Activated CD4-positive, alpha-beta memory T cell treated with anti-CD3 and anti-CD28 coated beads, Interleukin-2, amount 10 ng/mL, durations not matched to agents 7 days and 5 days (primary cell): ENCODE data around the gene NIPSNAP3A. TPM values are rescaled to one million over a fixed set of nuclear protein-coding genes. Genes with fewer than 3 reads are reported as not detected.
"Not testable (repeated sequence)": the region's sequence is repeated elsewhere in the genome, so short reads cannot be mapped to it uniquely, and the experiment has no call there.

Experiments
- CTCF ChIA-PET: fragments of 350-600 bp; sonication (Branson Sonifier 250); formaldehyde crosslinking; loops from one replicate; lab custom pipeline; 2021; ENCODE audit warnings: antibody characterized with exemption, inconsistent platforms; lab: Charles Lee
- POLR2A ChIA-PET: fragments of 350-600 bp; sonication (Branson Sonifier 250); formaldehyde crosslinking; loops from one replicate; lab custom pipeline; 2021; ENCODE audit warnings: antibody characterized with exemption; lab: Charles Lee
- DNase-seq: peaks from one replicate; pipeline ENCODE4 v3.0.0-alpha.2; 2020
- H3K27ac Mint-ChIP-seq: one replicate; pipeline ENCODE4 v1.8.0; 2021; ENCODE audit warnings: mild to moderate bottlenecking, mixed read lengths
- H3K27me3 Mint-ChIP-seq: one replicate; pipeline ENCODE4 v1.8.0; 2021; ENCODE audit warnings: mixed read lengths
- H3K36me3 Mint-ChIP-seq: one replicate; pipeline ENCODE4 v1.8.0; 2021; ENCODE audit warnings: low read depth, mixed read lengths
- H3K4me1 Mint-ChIP-seq: one replicate; pipeline ENCODE4 v1.8.0; 2021; ENCODE audit warnings: mixed read lengths
- H3K4me3 Mint-ChIP-seq: one replicate; pipeline ENCODE4 v1.8.0; 2021; ENCODE audit warnings: mild to moderate bottlenecking, mixed read lengths
- H3K9me3 Mint-ChIP-seq: one replicate; pipeline ENCODE4 v1.8.0; 2021; ENCODE audit warnings: mixed read lengths
- total RNA-seq, 2 experiments: library from RNA; stranded (reverse); gene quantifications; one replicate each; pipeline ENCODE4 v1.2.3, GENCODE V29; 2021

The NIPSNAP3A gene
- total RNA-seq, 2 experiments from 2014 or later, result 14.0 to 17.1 TPM

DNA sequence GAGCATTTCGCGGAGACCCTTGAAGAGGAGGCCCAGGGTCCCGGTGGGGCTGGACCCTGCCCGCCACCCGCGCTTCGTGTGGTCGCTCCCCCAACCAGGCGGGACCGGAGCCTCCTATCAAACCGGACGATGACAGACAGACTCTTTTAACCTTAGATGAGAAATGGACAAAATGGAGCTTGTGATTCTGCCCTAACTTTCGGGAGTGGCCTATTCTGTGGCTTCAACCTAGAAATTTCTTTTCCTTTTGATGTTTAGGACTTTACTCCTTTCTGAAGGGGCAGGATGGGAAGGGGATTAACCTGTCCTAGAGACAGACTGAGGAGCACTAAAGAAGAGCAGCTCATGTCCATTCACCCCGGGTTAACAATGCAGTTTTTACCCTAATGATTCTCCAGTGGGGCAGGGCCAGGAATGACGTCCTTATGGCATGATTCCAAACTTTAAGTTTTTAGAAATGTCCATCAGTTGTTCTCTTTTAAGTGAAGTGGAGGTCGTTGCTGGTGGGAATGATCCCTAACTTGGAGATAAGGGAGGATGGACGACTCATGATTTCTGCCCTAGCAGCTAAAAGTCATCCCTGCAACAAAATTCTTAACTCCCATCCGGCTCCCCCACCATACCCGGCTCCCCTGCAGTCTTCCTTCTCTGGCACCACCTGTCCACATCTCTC is 1.0 kb downstream of the NIPSNAP3A start:
- Mint-ChIP-seq H3K27ac (peak overlapping the region; percentile 98), H3K4me1 (peaks cover 26% of the 10 kb centered on the region), H3K9me3 (no peaks in the 10 kb centered on the region), H3K4me3 (peak overlapping the region; percentile 98), H3K36me3 (peaks cover 21% of the 10 kb centered on the region), H3K27me3 (peaks cover 2% of the 10 kb centered on the region)
- POLR2A ChIA-PET, result interaction anchor here (0.9 to 4.4 kb wide), 9 partner anchors 7 to 655 kb away, joined by 3 to 57 read pairs (median 5); partner anchors contain the start of genes NIPSNAP3B, SLC44A1 and SMC2
- CTCF ChIA-PET, result interaction anchor here (0.8 to 1.9 kb wide), 5 partner anchors 14 to 657 kb away, joined by 3 to 15 read pairs (median 4); partner anchors contain the start of genes NIPSNAP3B, SLC44A1 and SMC2
- DNase-seq, result no peak

DNA sequence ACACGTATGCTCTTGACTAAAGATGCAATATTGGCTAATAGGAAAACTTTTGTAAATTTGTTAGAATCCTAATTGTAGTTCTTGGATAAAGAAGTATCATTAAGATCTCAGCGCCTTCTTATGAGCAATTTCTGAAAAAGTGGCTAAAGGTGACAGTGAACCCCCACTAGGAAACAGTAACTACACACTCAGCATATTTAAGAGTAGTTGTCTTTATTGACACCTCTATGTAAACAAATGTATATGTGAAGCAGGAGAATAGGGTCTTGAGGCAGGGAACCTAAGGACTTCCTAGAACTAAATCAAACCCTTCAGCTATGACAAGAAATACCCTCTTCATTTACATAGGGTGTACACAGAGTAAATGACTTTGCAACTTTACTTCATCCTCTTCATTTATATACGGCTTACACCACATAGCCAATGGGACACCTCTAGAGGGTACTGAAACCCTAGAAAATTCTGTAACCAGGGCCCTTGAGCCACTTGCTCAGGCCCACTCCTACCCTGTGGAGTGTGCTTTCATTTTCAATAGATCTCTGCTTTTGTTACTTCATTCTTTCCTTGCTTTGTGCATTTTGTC is 2.8 kb downstream of the NIPSNAP3A start:
- Mint-ChIP-seq H3K4me1 (peaks cover 26% of the 10 kb centered on the region), H3K4me3 (no peak overlapping the region), H3K27ac (no peak overlapping the region), H3K27me3 (no peaks in the 10 kb centered on the region), H3K9me3 (no peaks in the 10 kb centered on the region), H3K36me3 (peaks cover 29% of the 10 kb centered on the region)
- CTCF ChIA-PET, result no interaction called here
- POLR2A ChIA-PET, result interaction anchor here (4.4 kb wide), 1 partner anchor 12 kb away, joined by 57 read pairs; the partner anchor contains the start of gene NIPSNAP3B
- DNase-seq, result no peak

DNA sequence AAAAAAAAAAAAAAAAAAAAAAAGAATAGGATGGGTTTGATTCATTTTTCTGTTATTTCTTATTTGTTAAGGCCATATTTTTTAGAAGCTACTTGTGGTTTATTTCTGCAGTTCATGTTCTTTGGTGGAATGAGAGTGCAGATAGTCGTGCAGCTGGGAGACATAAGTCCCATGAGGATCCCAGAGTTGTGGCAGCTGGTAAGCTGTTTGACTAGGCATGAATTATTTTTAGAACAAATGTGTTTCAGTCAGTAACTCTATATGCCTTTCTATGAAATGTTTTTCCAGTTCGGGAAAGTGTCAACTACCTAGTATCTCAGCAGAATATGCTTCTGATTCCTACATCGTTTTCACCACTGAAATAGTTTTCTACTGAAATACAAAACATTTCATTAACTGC is 11.5 kb downstream of the NIPSNAP3A start:
- ChIA-PET POLR2A (interaction anchor here (1.2 kb wide), 1 partner anchor 10 kb away, joined by 3 read pairs; no protein-coding TSS in a partner anchor), CTCF (no interaction called here)
- H3K27ac Mint-ChIP-seq, result no peak overlapping the region
- peaks cover 8% of the 10 kb centered on the region for H3K36me3 Mint-ChIP-seq
- no peaks in the 10 kb centered on the region for H3K27me3 Mint-ChIP-seq
- H3K4me1 Mint-ChIP-seq, result peaks cover 4% of the 10 kb centered on the region
- H3K9me3 Mint-ChIP-seq, result no peaks in the 10 kb centered on the region
- DNase-seq, result no peak
- no peak overlapping the region for H3K4me3 Mint-ChIP-seq

DNA sequence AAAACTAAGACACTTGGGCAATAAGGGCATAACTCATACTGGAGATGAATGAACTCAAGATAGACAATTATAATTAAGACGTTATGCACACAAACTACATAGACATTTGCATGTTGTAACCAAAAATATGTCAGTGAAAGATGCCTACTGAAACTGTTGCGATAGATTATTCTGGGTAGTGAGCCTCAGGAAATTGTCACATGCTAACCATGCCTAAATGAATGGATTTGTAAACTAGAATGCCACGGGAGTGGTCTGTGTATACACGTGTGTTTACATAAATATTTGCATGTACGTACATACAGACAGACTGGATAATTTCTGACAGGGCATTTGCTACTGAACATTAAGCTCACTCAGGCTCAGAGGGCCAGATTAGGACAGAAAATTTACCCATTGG is 17.7 kb downstream of the NIPSNAP3A start:
- no peak for DNase-seq
- H3K27ac Mint-ChIP-seq, result no peak overlapping the region
- H3K36me3 Mint-ChIP-seq, result peaks cover 3% of the 10 kb centered on the region
- peaks cover 2% of the 10 kb centered on the region for H3K27me3 Mint-ChIP-seq
- POLR2A ChIA-PET, result no interaction called here
- no peaks in the 10 kb centered on the region for H3K9me3 Mint-ChIP-seq
- no peak overlapping the region for H3K4me3 Mint-ChIP-seq
- CTCF ChIA-PET, result no interaction called here
- H3K4me1 Mint-ChIP-seq, result peaks cover 6% of the 10 kb centered on the region

DNA sequence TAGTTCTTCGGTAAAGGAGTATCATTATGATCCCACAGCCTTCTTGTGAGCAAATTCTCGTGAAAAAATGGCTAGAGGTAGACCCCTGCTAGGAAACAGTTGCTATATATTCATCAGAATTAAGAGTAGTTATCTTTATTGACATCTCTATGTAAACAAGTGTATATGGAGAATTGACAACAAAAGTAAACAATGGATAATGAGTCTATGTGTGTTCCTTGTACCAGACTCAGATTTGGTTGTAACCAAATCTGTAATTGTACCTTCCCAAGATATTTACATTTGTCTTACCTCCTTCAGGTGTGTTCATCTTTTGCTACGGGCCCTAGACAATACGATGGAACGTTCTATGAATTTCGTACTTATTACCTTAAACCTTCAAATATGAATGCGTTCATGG is 18.5 kb downstream of the NIPSNAP3A start:
- DNase-seq, result no peak

DNA sequence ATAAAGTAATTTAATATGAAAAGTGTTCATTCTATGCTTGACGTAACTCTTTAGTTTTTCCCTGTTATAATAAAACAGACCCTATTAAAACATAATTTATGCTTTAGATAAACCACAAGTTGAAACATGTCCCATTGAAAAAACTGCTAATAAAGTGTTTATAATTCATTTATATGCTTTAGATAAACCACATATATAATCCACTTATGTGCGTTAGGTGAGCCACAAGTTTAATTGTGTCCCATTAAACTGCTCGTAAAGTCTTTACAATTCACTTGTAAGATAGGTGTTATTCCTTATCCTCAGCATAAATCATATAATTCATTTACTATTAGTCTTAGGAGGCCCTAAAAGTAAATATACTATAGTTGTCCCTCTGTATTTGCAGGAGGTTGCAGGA is 20.0 kb downstream of the NIPSNAP3A start:
- Mint-ChIP-seq H3K9me3 (no peaks in the 10 kb centered on the region), H3K36me3 (no peaks in the 10 kb centered on the region), H3K4me1 (peaks cover 6% of the 10 kb centered on the region), H3K4me3 (no peak overlapping the region), H3K27me3 (peaks cover 8% of the 10 kb centered on the region), H3K27ac (no peak overlapping the region)
- ChIA-PET POLR2A (interaction anchor here (1.7 kb wide), 1 partner anchor 19 kb away, joined by 4 read pairs; no protein-coding TSS in a partner anchor), CTCF (no interaction called here)
- DNase-seq, result no peak

More for the DNA sequence above, 18.5 kb downstream of the NIPSNAP3A start:
- peaks cover 3% of the 10 kb centered on the region for H3K36me3 Mint-ChIP-seq
- H3K27me3 Mint-ChIP-seq, result peaks cover 5% of the 10 kb centered on the region
- no peak overlapping the region for H3K27ac Mint-ChIP-seq
- H3K9me3 Mint-ChIP-seq, result no peaks in the 10 kb centered on the region
- POLR2A ChIA-PET, result interaction anchor here (1.7 kb wide), 1 partner anchor 18 kb away, joined by 4 read pairs; no protein-coding TSS in a partner anchor
- H3K4me3 Mint-ChIP-seq, result no peak overlapping the region
- peaks cover 6% of the 10 kb centered on the region for H3K4me1 Mint-ChIP-seq
- CTCF ChIA-PET, result no interaction called here

DNA sequence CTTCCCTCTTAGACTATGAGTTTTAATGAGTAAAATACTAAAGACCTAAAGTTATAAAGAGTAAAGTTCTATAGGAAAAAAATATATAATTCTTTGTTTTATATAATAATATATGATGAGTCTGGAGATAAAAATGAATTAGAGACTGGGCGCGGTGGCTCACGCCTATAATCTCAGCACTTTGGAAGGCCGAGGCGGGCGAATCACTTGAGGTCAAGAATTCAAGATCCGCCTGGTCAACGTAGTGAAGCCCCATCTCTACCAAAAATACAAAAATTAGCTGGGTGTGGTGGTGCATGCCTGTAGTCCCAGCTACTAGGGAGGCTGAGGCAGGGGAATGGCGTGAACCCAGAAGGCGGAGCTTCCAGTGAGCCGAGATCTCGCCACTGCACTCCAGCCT is 21.5 kb downstream of the NIPSNAP3A start:
- ChIA-PET CTCF (interaction anchor here (0.7 to 2.1 kb wide), 3 partner anchors 9 to 94 kb away, joined by 3 to 5 read pairs (median 3); no protein-coding TSS in a partner anchor), POLR2A (interaction anchor here (1.3 kb wide), 1 partner anchor 10 kb away, joined by 3 read pairs; no protein-coding TSS in a partner anchor)
- not testable (repeated sequence) for H3K36me3 Mint-ChIP-seq, H3K9me3 Mint-ChIP-seq, H3K27ac Mint-ChIP-seq, H3K4me3 Mint-ChIP-seq, H3K4me1 Mint-ChIP-seq, H3K27me3 Mint-ChIP-seq, DNase-seq

DNA sequence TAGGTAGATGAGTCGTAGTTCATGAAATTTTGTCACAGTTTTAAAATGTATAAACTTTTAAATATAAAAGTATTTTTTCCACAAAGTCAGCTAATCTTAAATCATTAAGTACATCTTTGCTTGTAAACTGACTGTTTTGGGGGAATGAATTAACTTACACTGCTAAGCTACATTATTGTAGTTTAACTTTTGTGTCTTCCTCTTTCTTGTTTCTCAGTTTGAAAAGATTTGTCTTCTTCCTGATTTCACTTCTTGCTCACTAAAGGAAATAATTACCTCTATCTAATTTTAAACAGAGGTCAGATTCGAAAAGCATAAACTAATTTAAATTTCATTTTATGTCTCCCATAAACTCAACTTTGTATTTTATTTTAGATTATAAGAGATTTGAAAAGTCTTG is 22.2 kb downstream of the NIPSNAP3A start:
- H3K27me3 Mint-ChIP-seq, result peaks cover 8% of the 10 kb centered on the region
- DNase-seq, result no peak
- no peaks in the 10 kb centered on the region for H3K9me3 Mint-ChIP-seq
- POLR2A ChIA-PET, result interaction anchor here (1.3 kb wide), 1 partner anchor 10 kb away, joined by 3 read pairs; no protein-coding TSS in a partner anchor
- H3K4me1 Mint-ChIP-seq, result no peaks in the 10 kb centered on the region
- H3K36me3 Mint-ChIP-seq, result no peaks in the 10 kb centered on the region
- H3K27ac Mint-ChIP-seq, result no peak overlapping the region
- CTCF ChIA-PET, result interaction anchor here (0.7 to 2.1 kb wide), 3 partner anchors 8 to 94 kb away, joined by 3 to 5 read pairs (median 3); no protein-coding TSS in a partner anchor
- no peak overlapping the region for H3K4me3 Mint-ChIP-seq

DNA sequence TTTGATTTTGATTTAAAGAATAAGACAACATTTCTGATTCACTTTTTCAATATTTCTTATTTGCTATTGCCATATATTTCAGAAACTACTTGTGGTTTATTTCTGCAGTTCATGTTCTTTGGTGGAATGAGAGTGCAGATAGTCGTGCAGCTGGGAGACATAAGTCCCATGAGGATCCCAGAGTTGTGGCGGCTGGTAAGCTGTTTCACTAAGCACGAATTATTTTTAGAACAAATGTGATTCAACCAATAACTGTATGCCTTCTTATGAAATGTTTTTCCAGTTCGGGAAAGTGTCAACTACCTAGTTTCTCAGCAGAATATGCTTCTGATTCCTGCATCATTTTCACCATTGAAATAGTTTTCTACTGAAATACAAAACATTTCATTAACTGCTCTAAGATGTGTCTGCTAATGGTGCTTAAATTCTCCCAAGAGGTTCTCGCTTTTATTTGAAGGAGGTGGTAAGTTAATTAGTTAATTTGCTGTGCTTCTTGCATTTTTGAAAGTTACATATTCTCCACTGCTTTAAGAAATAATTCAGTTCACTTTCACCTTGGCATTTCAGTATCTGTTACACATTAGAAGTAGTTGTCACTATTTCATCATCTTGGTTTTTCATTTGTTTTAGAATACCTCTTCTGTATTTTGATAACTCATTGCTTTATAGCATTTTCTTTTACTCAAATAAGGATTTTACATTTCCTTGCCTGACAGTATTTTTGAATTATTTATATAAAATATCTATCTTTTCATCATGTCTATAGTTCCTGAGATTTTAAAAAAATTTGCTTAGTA is 25.4 kb downstream of the NIPSNAP3A start:
- Mint-ChIP-seq H3K9me3 (no peaks in the 10 kb centered on the region), H3K36me3 (no peaks in the 10 kb centered on the region), H3K27ac (no peak overlapping the region), H3K27me3 (peaks cover 8% of the 10 kb centered on the region), H3K4me3 (no peak overlapping the region), H3K4me1 (no peaks in the 10 kb centered on the region)
- POLR2A ChIA-PET, result interaction anchor here (1.3 kb wide), 2 partner anchors 10 to 25 kb away, joined by 3 read pairs; no protein-coding TSS in a partner anchor
- no peak for DNase-seq
- CTCF ChIA-PET, result no interaction called here

DNA sequence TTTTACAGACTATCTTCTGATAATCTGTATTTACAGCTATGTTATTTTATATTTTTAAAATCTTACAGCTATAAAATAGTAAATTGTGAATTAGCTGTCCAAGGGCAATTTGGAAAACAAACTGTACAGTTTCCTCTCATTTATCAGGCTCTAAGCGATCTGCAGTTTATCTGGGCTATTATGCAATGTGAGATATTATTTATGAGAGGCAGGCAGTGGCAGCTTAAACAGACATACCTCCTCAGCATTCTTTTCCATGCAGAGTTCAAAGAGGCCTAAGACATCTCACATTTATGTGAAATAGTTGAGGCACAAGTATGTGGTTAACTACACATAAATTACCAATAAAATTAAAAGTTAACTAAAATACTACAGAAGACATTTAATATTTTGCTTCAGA is 26.6 kb downstream of the NIPSNAP3A start:
- Mint-ChIP-seq H3K36me3 (no peaks in the 10 kb centered on the region), H3K9me3 (no peaks in the 10 kb centered on the region), H3K27ac (no peak overlapping the region), H3K4me1 (no peaks in the 10 kb centered on the region), H3K4me3 (no peak overlapping the region), H3K27me3 (peaks cover 8% of the 10 kb centered on the region)
- CTCF ChIA-PET, result no interaction called here
- DNase-seq, result no peak
- POLR2A ChIA-PET, result interaction anchor here (1.3 kb wide), 1 partner anchor 26 kb away, joined by 3 read pairs; no protein-coding TSS in a partner anchor

DNA sequence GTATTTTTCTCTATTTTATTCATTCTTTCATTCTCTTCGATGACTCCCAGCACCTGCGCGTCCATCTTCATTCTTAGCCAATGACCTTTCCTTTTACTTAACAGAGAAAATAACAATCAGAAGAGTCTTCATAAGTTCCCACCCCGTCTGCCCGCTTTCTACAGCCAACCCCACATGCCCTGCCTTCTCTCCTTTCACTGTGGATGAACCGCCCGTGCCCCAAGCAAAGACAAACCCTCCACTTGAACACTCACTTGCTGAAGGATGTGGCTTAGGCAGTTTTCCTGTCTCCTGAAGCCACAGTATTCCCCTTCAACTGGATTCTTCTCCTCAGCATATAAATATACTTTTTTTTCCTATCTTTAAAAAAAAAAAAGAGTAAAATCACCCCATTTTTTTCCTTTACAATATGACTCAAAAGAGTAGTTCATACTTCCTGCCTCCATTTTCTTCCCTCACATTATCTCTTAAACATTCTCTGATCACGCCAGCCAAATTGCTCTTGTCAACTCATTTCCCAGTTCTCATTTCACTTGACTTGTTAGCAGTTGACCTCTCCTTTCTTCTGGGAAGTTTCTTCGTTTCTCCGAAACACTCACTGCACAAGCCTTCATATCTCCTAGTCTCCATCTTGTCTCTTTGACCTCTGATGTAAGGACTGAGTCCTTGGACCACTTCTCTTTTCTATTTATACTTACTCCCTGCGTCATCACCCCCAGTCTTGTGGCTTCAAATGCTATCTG is 27.5 kb downstream of the NIPSNAP3A start:
- H3K4me3 Mint-ChIP-seq, result no peak overlapping the region
- DNase-seq, result no peak
- H3K36me3 Mint-ChIP-seq, result no peaks in the 10 kb centered on the region
- no peak overlapping the region for H3K27ac Mint-ChIP-seq
- POLR2A ChIA-PET, result no interaction called here
- peaks cover 7% of the 10 kb centered on the region for H3K27me3 Mint-ChIP-seq
- CTCF ChIA-PET, result no interaction called here
- H3K9me3 Mint-ChIP-seq, result no peaks in the 10 kb centered on the region
- H3K4me1 Mint-ChIP-seq, result no peaks in the 10 kb centered on the region

DNA sequence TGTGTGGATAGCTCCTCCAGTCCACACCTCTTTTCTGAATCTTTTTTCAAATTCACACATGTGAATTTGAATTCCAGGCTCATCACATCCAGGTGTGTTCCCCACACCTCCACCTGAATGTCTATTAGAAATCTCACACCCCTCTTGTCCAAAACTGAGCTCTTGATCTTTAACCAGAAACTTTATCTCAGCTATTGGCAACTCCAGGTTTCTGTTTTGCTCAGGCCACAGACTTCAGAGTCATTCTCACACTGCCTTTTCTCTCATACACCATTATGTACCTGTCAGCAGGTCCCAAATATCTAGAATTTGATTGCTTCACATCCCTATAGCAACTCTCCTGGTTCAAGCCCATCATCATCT is 28.1 kb downstream of the NIPSNAP3A start:
- H3K9me3 Mint-ChIP-seq, result no peaks in the 10 kb centered on the region
- ChIA-PET POLR2A (no interaction called here), CTCF (no interaction called here)
- H3K36me3 Mint-ChIP-seq, result no peaks in the 10 kb centered on the region
- H3K27ac Mint-ChIP-seq, result no peak overlapping the region
- peaks cover 8% of the 10 kb centered on the region for H3K27me3 Mint-ChIP-seq
- no peaks in the 10 kb centered on the region for H3K4me1 Mint-ChIP-seq
- H3K4me3 Mint-ChIP-seq, result no peak overlapping the region
- DNase-seq, result no peak
